Uterus (tissue), 2 donors: ENCODE results near the gene PDHB.

ENCODE experiments used
- CTCF ChIP-seq, 4 experiments: fragments of 200-600 bp in 2 of 4; fragments of 450-650 bp in 2 of 4; sonication (generic) in 2 of 4; IDR thresholded peaks; one replicate each; pipeline ENCODE4 v1.5.1; 2016 to 2019; ENCODE audit warnings: antibody characterized with exemption in 4 of 4, mild to moderate bottlenecking in 2 of 4, moderate library complexity in 1 of 4
- POLR2A ChIP-seq, 2 donors: fragments of 450-650 bp; IDR thresholded peaks; one replicate each; pipeline ENCODE4 v1.6.1; 2016; ENCODE audit warnings: antibody characterized with exemption in 2 of 2, mild to moderate bottlenecking in 1 of 2, moderate library complexity in 1 of 2

GRCh38 chr3:58422756-58423325, 10.8 kb downstream of the PDHB start:
- TF ChIP-seq CTCF (IDR thresholded peaks at IDR 0.05) (peak in 1 of 4 experiments; percentile 10), POLR2A (IDR thresholded peaks at IDR 0.05) (no peak)
